Stimulated activated CD4-positive, alpha-beta T cell treated with anti-CD3 and anti-CD28 coated beads, TNF-alpha, amount 100 ng/mL, for 1 hour (primary cell): ENCODE measurements around the gene ST7L.

Experiments used
- DNase-seq, 3 donors: peaks; one replicate each; pipeline ENCODE4 v3.0.0-alpha.2; 2020; ENCODE audit warnings: low read depth in 3 of 3, low spot score in 1 of 3

Gene ST7L

DNA sequence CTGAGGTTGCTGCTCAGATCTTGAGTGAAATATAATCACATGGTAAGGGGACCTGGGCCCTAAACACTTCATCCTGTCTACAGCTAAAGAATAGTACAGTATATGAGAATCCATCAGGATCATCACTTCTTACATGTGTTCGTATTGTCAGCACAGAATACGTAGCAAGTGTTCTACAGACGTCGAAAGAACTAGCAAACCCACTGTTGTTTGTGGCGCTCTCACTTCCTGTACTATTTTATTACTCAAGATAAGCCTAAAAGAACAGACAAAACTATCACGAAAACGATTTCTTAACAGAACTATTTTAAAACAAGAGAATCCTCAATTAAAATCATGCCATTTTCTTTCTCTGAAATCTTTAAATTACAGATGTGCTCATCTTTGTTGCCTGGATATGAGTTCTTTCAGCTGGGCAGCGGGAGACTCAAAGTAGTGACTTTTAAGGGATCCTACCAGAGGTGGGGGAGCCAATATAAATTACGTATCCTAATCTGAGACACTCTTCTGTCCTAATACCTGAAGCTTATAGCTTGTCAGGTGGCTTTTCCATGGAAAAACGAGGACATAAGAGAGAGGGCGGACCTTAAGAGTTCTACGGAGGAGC lies 724 bp downstream of the ST7L start:
- DNase-seq = no peak

DNA sequence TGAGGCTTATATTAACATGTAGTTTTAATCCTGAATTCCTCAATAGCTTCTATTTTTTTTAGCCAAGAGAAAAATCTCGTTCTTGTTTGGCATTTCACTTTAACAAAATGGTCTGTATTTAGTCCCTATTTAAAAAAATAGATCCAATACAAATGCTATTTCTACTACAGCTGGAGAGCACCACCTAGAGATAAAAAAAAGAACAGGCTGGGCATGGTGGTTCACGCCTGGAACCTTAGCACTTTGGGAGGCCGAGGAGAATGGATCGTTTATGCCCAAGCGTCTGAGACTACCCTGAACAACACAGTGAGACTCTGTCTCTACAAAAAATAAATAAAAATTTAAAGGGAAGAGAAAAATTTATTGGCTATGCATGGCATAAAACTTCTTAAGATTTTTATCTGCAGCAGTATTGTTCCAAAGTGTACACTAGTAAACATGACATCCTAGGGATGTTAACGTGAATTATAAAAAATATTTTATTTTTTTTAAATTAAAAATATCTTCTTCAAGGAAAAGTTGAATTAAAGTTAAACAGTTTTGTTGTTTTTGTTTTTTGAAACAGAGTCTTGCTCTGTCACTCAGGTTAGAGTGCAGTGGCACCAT lies 4.4 kb downstream of the ST7L start:
- DNase-seq = no peak

DNA sequence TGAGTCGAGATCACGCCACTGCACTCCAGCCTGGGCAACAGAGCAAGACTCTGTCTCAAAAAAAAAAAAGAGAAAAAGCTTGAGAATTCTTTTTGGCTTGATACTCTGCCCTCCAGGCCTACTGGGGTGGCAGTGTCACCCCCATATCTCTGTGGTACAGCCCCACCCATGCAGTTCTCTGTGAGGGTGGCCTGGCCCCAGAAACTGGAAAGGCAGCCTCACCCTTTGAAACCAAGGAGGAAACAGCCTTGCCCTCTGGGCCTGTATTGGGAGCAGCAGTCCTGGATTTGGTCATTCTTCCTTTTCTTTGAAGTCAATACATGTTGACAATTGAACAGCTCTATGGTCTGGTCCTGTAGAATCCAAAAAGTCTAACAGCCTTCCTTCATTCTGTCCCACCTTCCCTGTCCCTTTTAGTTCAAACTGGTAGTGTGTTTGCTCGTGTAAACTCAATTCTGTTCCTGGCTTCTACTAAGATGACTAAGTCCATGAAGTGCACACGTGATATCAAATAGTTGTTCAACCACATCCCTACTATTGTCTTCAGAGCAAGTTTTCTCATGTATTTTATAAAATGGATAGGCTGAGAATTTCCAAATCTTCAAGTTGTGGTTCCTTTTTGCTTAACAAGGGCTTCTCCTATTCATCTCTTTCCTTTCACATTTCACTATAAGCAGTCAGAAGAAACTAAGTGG lies 13.2 kb downstream of the ST7L start:
- no peak for DNase-seq

DNA sequence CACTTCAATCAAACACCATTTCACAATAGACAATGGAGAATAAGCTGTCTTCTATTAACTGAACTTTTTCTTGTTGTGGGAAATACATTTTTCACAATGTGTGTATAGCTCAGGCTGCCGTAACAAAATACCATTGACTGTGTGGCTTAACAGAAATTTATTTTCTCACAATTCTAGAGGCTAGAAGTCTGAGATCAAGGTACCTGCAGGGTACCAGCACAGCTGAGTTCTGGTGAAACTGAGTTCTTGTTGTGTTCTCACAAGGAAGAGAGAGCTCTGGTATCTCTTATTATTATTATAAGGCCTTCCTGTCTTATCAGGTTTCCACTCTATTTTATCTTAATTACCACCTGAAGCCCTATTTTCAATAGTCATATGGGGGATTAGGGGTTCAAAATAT lies 15.4 kb downstream of the ST7L start:
- no peak for DNase-seq

DNA sequence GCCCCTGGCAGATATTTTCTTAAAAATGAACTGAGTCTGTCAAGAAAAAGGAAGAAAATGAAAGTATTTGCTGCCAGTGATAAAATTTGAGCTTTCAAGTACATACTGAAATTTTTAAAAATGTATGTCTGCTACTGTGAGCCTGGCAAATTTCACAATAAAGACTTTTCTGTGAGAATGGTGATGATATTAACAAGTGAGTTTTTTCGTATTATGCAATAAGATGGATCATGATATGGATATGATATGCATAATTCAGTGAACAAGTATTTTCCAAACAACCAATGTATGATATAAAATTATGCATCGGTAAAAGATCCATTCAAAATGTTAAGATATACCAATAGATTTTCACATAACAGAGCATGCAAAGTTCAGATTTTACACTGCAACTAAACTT lies 15.9 kb downstream of the ST7L start:
- DNase-seq = no peak

DNA sequence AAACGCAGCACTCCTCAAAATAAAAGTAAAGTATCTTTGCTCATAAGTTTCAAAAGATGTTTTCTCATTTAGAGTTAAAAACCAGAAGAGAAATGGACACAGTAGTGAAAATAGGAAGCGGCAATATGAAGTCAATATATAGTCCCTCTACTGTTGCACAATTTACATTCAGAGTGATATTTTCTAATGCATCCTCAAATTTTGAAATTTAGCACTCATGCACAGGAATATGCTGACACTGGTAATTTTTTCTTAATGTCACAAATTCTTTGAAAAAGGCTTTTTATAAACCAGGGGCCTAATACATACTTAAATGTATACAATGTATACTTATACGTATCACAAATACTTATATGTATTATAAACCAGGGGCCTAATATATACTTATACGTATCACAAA lies 19.5 kb downstream of the ST7L start:
- no peak for DNase-seq

DNA sequence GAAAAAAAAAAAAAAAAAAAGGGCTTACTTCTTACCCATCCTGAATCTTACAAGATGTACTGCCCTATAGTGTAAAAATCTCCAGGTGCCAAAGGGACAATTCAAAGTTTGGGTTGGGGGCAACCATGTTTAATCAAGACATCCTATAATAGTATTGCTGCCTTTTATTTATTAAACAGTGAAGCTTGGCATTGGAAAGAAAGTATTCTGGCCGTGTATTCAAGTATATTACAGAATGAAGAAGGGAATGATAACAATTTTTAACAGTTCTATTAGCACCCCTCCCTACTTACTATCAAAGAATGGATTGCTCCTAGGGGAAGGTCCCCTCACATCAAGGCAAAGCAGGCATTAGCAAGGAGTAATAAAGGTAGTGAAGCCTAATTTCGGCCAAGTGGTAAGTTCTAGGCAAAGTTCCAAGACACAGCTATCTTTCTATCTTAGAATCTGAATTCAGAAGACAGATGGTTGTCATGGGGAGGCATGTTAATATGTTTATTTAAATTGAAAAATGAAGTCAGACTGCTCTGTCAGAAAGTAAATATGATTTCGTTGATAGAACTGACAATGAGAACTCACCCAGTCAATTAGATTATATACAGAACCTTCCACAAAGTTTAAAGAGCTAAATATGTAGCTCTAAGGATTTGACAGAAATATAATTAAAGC lies 24.6 kb downstream of the ST7L start:
- DNase-seq = no peak

DNA sequence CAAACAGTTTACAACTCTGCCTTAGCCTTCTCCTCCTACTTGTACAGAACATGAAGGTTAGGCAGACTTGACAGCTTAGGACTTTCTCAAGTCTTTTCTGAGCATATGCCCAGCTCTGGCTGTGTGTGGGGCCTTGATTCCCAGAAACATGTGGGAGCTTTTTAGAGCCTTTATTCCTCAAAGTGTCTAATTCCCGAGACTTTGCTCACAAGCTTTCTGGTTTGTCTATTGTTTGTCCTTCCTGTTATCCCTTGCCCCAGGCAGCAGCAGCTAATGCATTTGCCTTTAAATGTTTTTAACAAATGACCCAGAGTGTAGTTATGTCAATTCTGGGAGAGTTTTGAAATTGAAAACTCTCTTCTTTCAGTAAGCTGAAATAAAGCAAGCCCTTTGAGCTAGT lies 29.2 kb downstream of the ST7L start:
- no peak for DNase-seq

DNA sequence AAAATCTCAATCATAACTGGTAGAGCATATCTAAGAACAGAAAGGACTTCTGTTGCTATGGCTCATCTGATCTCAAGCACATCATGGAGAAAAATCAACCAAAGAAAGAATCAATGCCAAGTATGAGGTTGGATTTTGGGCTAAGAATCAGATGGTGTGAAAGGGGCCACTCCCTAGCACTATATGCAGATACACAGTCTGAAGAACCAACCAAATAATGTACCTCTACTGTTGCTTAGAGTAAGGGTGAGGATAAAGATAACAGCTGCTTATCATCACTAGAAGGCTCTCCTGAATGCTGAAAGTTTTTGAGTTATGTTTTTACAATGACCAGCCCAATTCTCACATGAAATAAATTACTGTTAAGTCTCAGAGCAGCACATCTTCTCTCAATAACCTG lies 35.6 kb downstream of the ST7L start:
- no peak for DNase-seq

DNA sequence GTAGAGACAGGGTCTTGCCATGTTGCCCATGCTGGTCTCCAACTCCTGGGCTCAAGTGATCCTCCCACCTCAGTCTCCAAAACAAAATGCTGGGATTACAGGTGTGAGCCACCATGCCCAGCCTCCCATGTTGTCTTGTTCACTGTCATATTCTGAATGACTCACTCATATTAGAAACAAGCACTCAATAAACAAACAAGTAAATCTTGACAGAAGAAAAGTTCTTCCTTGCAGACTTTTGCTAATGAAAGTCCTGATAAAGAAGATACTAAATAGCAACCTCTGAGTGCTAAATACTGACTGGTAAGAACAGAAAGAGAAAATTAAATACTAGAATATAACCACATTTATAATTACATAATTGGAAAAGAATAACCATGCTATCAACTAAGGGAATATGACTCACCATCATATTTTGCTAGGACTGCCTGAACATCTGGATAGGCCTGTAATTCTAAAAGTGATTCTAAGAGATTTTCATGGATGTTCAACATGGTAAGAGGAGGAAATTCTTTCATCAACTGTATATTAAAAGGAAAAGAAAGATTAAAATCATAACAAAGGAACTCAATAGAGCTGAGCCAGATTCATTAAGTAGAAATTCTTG lies 37.3 kb downstream of the ST7L start:
- DNase-seq = no peak

DNA sequence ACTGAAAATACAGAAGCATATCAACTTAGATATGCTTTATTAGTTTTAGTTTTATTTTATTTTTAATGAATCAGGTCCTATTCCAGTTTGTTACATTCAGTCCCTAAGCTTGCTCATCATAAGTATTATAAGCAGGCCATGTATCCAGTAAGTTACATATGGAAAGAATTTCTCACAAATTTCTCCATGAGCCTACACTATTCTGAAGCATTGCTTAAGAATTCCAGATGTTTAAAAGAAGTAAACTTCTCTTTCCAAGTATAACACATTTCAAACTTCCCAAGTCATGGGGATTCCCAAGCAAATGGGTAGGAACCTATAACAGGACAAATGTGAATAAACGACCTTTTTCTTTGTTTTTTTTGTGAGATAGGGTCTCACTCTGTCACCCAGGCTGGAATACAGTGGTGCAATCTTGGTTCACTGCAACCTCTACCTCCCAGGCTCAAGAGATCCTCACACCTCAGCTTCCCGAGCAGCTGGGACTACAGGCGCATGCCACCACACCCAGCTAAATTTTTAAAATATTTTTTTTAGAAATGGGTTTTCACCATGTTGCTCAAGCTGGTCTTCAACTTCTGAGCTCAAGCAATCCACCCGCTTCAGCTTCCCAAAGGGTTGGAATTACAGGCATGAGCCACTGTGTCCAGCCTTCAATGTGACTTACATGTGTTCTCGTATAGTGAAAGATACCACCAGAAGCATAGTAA lies 39.0 kb downstream of the ST7L start:
- no peak for DNase-seq

DNA sequence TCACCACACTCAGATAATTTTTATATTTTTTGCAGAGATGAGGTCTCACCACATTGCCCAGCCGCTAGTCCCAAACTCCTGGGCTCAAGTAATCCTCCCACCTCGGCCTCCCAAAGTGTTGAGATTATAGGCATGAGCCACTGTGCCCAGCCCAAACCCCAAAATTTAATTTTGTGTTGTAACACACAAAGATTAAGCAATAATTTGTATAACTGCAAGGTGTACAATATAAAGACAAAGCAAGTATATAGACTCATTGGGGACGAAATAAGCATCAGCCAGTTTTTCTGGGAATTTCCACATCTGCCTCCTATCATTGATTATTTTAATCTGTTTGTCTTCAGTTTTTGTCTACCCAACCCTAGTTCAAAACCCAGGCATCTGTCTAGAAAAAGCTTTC lies 42.7 kb downstream of the ST7L start:
- no peak for DNase-seq

DNA sequence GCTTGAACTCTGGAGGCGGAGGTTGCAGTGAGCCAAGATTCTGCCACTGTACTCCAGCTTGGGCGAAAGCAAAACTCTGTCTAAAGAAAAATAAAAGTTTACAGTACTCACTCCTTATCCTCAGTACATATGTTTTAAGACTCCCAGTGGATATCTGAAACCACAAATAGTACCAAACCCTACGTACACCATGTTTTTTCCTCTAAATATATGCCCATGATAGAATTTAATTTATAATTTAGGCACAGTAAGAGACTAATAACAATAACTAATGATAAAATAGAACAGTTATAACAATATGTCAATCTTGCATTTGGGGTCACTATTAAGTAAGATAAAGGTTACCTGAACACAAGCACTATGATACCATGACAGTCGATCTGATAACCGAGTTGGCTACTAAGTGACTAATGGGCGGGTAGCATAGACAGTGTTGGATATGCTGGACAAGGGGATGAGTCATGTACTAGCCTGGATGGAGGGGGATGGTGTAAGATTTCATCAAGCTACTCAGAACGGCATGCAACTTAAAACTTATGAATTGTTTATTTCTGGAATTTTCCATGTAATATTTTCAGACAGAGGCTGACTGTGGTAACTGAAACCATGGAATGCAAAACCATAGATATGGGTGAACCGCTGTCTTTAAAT lies 43.7 kb downstream of the ST7L start:
- DNase-seq = no peak

DNA sequence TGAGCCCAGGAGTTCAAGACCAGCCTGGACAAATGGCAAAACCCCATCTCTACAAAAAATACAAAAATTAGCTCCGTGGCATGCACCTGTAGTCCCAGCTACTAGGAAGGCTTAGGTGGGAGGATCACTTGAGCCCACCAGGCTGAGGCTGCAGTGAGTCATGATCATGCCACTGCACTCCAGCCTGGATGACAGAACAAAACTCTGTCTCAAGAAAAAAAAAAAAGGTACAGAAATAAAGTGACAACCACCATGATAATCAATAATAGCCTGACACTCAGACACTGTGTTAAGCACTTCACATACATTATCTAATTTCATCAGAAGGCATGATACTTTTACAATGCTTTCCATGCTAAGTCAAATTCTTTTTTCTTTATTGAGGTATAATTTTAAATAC lies 53.1 kb downstream of the ST7L start:
- no peak for DNase-seq

DNA sequence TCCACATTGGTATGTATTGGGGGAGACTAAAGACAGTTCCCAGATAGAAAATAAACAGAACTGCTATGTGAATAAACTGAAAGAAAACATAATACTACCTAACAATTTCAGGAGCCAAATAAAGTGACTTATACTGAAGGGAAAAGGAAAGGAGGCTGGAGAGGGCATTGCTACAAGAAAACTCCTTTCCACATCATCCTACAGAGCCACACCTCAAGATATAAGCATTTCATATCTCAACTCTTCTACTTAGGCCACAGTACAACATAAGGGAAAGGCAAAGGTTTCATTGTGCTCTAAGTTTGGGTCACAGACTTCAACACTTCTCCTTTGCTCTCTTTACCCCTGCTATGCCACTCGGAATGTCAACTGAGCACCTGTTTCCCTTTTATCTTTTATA lies 54.9 kb downstream of the ST7L start:
- no peak for DNase-seq

DNA sequence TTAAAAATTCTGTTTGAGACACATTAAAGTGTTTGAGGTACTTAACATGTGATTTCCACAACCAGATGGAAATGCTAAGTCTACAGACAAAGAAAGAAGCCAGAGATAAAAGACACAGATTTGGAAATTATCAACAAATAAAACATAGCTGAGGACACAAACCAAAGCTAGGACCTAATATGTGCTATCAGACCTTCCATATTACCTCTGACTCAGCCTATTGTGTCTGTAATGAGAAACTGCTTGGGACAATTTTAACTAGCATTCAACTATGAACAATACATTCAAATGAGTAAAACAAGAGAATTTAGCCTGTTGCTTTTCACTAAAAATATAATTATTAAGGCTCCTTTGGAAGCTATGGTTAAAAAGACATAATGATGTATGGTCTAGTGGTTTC lies 55.6 kb downstream of the ST7L start:
- DNase-seq = no peak

DNA sequence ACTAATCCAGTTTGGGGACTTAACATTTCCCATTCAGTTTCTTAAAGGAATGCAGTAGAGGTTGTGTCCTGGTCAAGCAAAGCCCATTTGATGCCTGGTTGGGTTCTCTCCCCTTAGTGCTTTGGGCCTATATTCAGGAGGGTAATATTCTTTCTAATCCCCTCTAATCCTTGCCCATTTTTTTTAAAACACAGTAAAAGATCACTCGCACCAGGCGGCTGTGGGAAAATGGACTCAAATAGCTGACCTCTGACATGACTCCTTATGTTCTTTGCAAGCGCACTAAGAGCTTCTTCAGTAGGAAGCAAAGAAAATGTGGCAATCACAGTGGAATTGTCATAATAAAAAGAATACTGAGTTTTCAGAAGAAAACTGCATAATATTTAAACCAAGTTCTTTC lies 60.3 kb downstream of the ST7L start:
- DNase-seq = no peak

DNA sequence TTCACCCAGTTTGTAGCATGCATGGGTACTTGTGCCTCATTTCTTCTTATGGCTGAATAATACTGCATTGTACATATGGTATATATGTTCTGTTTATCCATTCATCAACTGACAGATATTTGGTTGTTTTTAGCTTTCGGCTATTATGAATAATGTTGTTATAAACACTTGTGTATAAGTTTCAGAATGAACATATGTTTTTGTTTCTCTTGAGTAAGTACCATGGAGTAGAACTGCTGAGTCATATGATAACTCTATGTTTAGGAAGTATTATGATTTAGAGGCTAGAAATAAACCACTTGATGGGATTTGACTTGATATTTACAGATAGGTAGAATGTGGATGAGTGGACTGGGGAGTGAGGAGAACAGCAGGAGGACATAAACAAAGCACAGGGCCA lies 61.6 kb downstream of the ST7L start:
- DNase-seq = no peak

DNA sequence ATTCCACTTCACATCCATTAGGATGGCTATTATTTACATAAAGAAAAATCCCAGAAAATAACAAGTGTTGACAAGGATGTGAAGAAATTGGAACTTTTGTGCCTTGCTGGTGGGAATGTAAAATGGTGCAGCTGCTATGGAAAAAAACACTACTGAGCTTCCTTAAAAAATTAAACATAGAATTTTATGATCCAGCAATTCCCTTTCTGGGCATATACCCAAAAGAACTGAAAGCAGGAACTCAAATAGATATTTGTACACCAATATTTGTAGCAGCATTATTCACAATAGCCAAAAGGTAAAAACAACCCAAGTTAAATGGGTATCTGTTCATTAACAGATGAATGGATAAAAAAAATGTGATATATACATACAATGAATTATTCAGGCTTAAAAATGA lies 64.5 kb downstream of the ST7L start:
- no peak for DNase-seq

DNA sequence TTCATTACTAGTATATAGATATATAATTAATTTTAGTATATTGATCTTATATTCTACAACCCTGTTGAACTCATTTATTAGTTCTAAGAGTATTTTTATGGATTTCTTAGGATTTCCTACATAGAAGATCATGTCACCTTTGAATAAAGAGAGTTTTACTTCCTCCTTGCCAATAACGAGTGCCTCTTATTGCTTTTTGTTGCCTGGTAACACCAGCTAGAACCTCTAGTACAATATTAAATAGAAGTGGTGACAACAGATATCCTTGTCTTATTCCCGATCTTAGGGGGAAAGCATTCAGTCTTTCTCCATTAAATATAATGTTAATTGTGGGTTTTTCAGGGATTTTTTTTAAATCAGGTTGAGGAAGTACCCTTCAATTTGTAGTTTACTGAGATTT lies 69.4 kb downstream of the ST7L start:
- DNase-seq = no peak

DNA sequence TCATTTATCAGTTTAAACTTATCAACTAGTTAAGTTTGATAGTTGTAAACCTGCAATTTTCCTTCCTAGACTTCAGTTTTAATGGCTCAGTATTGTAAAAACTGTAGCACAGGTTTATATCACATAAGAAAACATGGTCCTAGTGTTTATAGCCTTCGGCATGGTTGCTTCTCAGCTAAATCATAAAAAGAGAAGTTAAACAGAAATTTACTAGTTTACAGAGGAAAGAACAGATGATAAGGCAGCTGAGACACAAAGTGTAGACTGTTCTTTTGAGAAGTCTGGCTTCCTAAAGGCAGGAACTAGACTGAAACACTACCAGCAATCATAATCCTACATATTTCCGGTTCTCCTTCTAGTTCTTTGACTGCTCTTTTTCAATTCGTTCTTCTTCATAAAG lies 70.4 kb downstream of the ST7L start:
- no peak for DNase-seq
